Caki2 (cell line): Measurements from ENCODE around the gene TRIM64. TPM values are rescaled to one million over a fixed set of nuclear protein-coding genes. Genes with fewer than 3 reads are reported as not detected.
"Not testable (repeated sequence)": the region's sequence is repeated elsewhere in the genome, so short reads cannot be mapped to it uniquely, and the experiment has no call there.

Experiments
- DNase-seq: peaks from one replicate; pipeline ENCODE4 v3.0.0-alpha.2; 2015; ENCODE audit warnings: low read depth
- in situ Hi-C: cut with HindIII; loops from 2 replicates; pipeline ENCODE4 v1.10.0; 2016; ENCODE audit warnings: low sequenced_read_pairs, low pct_unique_long_range_greater_than_20kb, mixed read lengths
- total RNA-seq: library from RNA; depleted of rRNA; stranded (reverse); fragments of >200 nt; shearing (Covaris generic); gene quantifications from 2 replicates; pipeline ENCODE4 v1.2.3, GENCODE V29; 2014; ENCODE audit warnings: low replicate concordance; rRNA removed

TRIM64 gene
- not detected in 2 replicates for total RNA-seq

GRCh38 chr11:89965737-89966136, at the start of gene TRIM64:
Gene TRIM64, plus strand, starts transcription at chr11:89966037. Its CDS starts 2,467 bp downstream, at chr11:89968504.
- in situ Hi-C loops, result not testable (repeated sequence)

GRCh38 chr11:89922195-89922660, 43.6 kb upstream of the TRIM64 start, which contains the start of gene TRIM49D1:
Gene TRIM49D1, minus strand, starts transcription at chr11:89922245. Its CDS starts 4,535 bp downstream, at chr11:89917710.
- DNase-seq, result no peak
- in situ Hi-C loops, result no loop called here

More at GRCh38 chr11:89965737-89966136, at the start of gene TRIM64:
- not testable (repeated sequence) for DNase-seq

- in situ Hi-C loops, DNase-seq: not testable (repeated sequence)
These were observed 42.1 kb upstream of the TRIM64 start, which contains the start of gene TRIM49D2 for GRCh38 chr11:89923764-89924163. Gene TRIM49D2, plus strand, starts transcription at chr11:89924064. Its CDS starts 2,698 bp downstream, at chr11:89926762.

- in situ Hi-C loops, DNase-seq: not testable (repeated sequence)
These were observed 5.0 kb upstream of the TRIM64 start for GRCh38 chr11:89960833-89961232.

Other genes starting within 250 kb of the TRIM64 start
- gene TRIM49, start 157.5 kb upstream of the TRIM64 start, total RNA-seq, result not detected in 2 replicates
- not detected in 2 replicates for gene TRIM64B, start 87.5 kb upstream of the TRIM64 start, total RNA-seq
- not detected in 2 replicates for gene TRIM49D1, start 43.8 kb upstream of the TRIM64 start, total RNA-seq
- not detected in 2 replicates for gene TRIM49D2, start 42.0 kb upstream of the TRIM64 start, total RNA-seq
- gene TRIM49C, start 65.1 kb downstream of the TRIM64 start, total RNA-seq, result not detected in 2 replicates
- not detected in 2 replicates for gene UBTFL1, start 119.9 kb downstream of the TRIM64 start, total RNA-seq
- gene NAALAD2, start 168.6 kb downstream of the TRIM64 start, total RNA-seq, result not detected in 2 replicates